ENCODE results near the gene BMERB1. TPM values are rescaled to one million over a fixed set of nuclear protein-coding genes. Genes with fewer than 3 reads are reported as not detected.

The BMERB1 gene
- total RNA-seq, 1 experiment from 2014 or later: 13.6 TPM

DNA sequence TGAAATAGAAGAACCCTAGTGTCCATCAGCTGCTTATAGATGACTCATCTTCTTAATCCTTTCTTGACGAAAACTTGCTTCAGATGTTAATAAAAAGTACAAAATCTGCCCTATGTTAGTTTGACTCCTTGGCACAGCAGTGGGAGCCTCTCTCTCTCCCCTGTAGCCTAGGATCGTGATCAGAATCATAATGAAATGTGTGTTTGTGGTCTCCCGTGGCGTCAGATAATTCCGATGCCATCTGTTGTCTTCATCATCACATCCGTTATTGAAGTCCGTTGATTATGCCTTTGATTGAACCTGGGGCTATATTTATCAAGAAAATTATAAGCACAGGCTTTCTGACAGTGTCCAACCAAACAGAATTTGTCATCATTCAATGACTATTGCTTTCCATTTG, 102.5 kb downstream of the BMERB1 start (continued):
- TF ChIP-seq, protein P1, sequence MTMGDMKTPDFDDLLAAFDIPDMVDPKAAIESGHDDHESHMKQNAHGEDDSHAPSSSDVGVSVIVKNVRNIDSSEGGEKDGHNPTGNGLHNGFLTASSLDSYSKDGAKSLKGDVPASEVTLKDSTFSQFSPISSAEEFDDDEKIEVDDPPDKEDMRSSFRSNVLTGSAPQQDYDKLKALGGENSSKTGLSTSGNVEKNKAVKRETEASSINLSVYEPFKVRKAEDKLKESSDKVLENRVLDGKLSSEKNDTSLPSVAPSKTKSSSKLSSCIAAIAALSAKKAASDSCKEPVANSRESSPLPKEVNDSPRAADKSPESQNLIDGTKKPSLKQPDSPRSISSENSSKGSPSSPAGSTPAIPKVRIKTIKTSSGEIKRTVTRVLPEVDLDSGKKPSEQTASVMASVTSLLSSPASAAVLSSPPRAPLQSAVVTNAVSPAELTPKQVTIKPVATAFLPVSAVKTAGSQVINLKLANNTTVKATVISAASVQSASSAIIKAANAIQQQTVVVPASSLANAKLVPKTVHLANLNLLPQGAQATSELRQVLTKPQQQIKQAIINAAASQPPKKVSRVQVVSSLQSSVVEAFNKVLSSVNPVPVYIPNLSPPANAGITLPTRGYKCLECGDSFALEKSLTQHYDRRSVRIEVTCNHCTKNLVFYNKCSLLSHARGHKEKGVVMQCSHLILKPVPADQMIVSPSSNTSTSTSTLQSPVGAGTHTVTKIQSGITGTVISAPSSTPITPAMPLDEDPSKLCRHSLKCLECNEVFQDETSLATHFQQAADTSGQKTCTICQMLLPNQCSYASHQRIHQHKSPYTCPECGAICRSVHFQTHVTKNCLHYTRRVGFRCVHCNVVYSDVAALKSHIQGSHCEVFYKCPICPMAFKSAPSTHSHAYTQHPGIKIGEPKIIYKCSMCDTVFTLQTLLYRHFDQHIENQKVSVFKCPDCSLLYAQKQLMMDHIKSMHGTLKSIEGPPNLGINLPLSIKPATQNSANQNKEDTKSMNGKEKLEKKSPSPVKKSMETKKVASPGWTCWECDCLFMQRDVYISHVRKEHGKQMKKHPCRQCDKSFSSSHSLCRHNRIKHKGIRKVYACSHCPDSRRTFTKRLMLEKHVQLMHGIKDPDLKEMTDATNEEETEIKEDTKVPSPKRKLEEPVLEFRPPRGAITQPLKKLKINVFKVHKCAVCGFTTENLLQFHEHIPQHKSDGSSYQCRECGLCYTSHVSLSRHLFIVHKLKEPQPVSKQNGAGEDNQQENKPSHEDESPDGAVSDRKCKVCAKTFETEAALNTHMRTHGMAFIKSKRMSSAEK (CRISPR knock-in tag; IDR thresholded peaks at IDR 0.05; ENCODE audit: borderline replicate concordance): no peak

DNA sequence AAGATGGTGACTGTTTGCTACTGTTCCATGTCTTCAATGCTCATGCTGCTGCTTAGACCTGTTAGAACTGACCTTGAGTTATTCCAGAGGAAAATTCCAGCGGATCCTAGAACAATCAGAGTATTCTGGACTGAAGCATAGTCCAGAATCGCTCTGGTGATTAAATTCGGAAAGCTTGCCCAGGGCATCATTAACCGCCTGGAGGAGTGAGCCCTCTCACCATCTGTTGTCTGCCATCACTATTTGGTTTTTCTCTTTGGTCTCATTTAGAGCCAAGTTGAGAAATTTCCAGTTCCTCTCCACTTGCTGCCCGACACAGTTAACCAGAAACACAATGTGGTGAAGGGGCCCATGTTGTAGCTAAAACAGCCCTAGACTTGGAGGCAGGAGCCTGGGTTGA, 104.1 kb downstream of the BMERB1 start:
- CTCF ChIA-PET: interaction anchor here (1.8 to 2.1 kb wide), 2 partner anchors 10 to 12 kb away, joined by 7 to 19 read pairs; no protein-coding TSS in a partner anchor
- Mint-ChIP-seq H3K36me3 (peaks cover 12% of the 10 kb centered on the region), H3K4me1 (peaks cover 22% of the 10 kb centered on the region), H3K27me3 (ENCODE audit: low read depth) (no peaks in the 10 kb centered on the region; the same call in 1 of the 2 replicates), H3K4me3 (no peak overlapping the region), H3K9me3 (peaks cover 14% of the 10 kb centered on the region), H3K27ac (no peak overlapping the region; the same call in 1 of the 2 replicates)
- POLR2A ChIA-PET: no interaction called here
- DNase-seq (ENCODE audit: low spot score): no peak
- no peak for ATAC-seq
- TF ChIP-seq RELA (CRISPR knock-in tag; IDR thresholded peaks at IDR 0.05; ENCODE audit: borderline replicate concordance) (no peak), MYBL2 (CRISPR knock-in tag; IDR thresholded peaks at IDR 0.05) (no peak)
- TF ChIP-seq, protein P2, sequence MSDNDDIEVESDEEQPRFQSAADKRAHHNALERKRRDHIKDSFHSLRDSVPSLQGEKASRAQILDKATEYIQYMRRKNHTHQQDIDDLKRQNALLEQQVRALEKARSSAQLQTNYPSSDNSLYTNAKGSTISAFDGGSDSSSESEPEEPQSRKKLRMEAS (CRISPR knock-in tag; IDR thresholded peaks at IDR 0.05): no peak

DNA sequence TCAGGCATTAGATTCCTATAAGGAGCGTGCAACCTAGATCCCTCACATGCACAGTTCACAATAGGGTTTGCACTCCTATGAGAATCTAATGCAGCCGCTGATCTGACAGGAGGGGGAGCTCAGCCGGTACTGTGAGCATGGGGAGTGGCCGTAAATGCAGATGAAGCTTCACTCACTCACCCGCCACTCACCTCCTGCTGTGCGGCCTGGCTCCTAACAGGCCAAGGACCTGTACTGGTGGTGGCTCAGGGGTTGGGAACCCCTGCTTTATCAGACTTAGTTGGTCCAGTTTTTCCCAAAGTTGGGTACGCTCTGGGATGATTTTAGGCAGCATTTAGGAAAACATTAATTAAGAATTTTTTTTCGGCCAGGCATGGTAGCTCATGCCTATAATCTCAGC, 104.8 kb downstream of the BMERB1 start:
- Mint-ChIP-seq H3K4me1 (peaks cover 22% of the 10 kb centered on the region), H3K9me3 (peaks cover 20% of the 10 kb centered on the region), H3K27me3 (ENCODE audit: low read depth) (no peaks in the 10 kb centered on the region), H3K4me3 (no peak overlapping the region), H3K27ac (no peak overlapping the region), H3K36me3 (peaks cover 17% of the 10 kb centered on the region)
- DNase-seq (ENCODE audit: low spot score): peak; percentile 81
- ChIA-PET CTCF (interaction anchor here (0.6 to 2.1 kb wide), 3 partner anchors 9 to 28 kb away, joined by 3 to 19 read pairs (median 7); no protein-coding TSS in a partner anchor), POLR2A (no interaction called here)
- TF ChIP-seq, protein P2 (CRISPR knock-in tag; IDR thresholded peaks at IDR 0.05): no peak
- TF ChIP-seq SMAD4 (CRISPR knock-in tag; IDR thresholded peaks at IDR 0.05): no peak
- TF ChIP-seq, protein P3, sequence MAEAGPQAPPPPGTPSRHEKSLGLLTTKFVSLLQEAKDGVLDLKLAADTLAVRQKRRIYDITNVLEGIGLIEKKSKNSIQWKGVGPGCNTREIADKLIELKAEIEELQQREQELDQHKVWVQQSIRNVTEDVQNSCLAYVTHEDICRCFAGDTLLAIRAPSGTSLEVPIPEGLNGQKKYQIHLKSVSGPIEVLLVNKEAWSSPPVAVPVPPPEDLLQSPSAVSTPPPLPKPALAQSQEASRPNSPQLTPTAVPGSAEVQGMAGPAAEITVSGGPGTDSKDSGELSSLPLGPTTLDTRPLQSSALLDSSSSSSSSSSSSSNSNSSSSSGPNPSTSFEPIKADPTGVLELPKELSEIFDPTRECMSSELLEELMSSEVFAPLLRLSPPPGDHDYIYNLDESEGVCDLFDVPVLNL (CRISPR knock-in tag; IDR thresholded peaks at IDR 0.05; ENCODE audit: borderline replicate concordance, low read depth): no peak
- TF ChIP-seq JUN (CRISPR knock-in tag; IDR thresholded peaks at IDR 0.05): no peak
- no peak for TF ChIP-seq SOX15 (CRISPR knock-in tag; IDR thresholded peaks at IDR 0.05)
- no peak for TF ChIP-seq CREM (CRISPR knock-in tag; IDR thresholded peaks at IDR 0.05)
- no peak for TF ChIP-seq ZNF396 (CRISPR knock-in tag; IDR thresholded peaks at IDR 0.05; ENCODE audit: borderline replicate concordance)
- no peak for TF ChIP-seq PRRX2 (CRISPR knock-in tag; IDR thresholded peaks at IDR 0.05)
- TF ChIP-seq, protein P4, sequence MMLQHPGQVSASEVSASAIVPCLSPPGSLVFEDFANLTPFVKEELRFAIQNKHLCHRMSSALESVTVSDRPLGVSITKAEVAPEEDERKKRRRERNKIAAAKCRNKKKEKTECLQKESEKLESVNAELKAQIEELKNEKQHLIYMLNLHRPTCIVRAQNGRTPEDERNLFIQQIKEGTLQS (CRISPR knock-in tag; conservative IDR thresholded peaks at IDR 0.05): no peak
- peak; percentile 56 for ATAC-seq

DNA sequence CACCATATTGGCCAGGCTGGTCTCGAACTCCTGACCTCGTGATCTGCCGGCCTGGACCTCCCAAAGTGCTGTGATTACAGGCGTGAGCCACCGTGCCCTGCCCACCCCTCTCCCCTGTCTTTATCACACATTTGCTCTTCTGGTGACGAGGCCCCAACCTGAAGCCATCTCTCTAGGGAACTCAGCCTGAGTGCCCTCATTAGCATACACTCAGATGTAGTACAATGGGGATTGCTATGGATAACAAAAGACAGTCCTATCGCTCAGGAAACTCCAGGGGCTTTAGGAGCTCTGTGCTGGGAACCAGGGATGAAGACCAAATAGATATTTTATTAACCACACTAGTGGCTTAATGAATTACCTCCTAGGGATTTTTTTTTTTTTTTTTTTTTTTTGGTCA, 107.9 kb downstream of the BMERB1 start:
- Mint-ChIP-seq H3K4me3 (no peak overlapping the region), H3K27ac (peak overlapping the region; percentile 54), H3K9me3 (peaks cover 25% of the 10 kb centered on the region), H3K27me3 (ENCODE audit: low read depth) (no peaks in the 10 kb centered on the region), H3K4me1 (peaks cover 22% of the 10 kb centered on the region), H3K36me3 (peaks cover 17% of the 10 kb centered on the region)
- POLR2A ChIA-PET: interaction anchor here (0.7 kb wide), 1 partner anchor 19 kb away, joined by 4 read pairs; no protein-coding TSS in a partner anchor
- CTCF ChIA-PET: interaction anchor here (0.6 to 2.4 kb wide), 6 partner anchors 9 to 388 kb away, joined by 3 to 21 read pairs (median 4); partner anchors contain the start of gene NDE1
- ATAC-seq: peak; percentile 90
- peak; percentile 29 for DNase-seq (ENCODE audit: low spot score)
- TF ChIP-seq, protein P5, sequence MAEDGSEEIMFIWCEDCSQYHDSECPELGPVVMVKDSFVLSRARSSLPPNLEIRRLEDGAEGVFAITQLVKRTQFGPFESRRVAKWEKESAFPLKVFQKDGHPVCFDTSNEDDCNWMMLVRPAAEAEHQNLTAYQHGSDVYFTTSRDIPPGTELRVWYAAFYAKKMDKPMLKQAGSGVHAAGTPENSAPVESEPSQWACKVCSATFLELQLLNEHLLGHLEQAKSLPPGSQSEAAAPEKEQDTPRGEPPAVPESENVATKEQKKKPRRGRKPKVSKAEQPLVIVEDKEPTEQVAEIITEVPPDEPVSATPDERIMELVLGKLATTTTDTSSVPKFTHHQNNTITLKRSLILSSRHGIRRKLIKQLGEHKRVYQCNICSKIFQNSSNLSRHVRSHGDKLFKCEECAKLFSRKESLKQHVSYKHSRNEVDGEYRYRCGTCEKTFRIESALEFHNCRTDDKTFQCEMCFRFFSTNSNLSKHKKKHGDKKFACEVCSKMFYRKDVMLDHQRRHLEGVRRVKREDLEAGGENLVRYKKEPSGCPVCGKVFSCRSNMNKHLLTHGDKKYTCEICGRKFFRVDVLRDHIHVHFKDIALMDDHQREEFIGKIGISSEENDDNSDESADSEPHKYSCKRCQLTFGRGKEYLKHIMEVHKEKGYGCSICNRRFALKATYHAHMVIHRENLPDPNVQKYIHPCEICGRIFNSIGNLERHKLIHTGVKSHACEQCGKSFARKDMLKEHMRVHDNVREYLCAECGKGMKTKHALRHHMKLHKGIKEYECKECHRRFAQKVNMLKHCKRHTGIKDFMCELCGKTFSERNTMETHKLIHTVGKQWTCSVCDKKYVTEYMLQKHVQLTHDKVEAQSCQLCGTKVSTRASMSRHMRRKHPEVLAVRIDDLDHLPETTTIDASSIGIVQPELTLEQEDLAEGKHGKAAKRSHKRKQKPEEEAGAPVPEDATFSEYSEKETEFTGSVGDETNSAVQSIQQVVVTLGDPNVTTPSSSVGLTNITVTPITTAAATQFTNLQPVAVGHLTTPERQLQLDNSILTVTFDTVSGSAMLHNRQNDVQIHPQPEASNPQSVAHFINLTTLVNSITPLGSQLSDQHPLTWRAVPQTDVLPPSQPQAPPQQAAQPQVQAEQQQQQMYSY (CRISPR knock-in tag; IDR thresholded peaks at IDR 0.05): no peak
- TF ChIP-seq ZNF671 (CRISPR knock-in tag; IDR thresholded peaks at IDR 0.05): no peak
- TF ChIP-seq, protein P6, sequence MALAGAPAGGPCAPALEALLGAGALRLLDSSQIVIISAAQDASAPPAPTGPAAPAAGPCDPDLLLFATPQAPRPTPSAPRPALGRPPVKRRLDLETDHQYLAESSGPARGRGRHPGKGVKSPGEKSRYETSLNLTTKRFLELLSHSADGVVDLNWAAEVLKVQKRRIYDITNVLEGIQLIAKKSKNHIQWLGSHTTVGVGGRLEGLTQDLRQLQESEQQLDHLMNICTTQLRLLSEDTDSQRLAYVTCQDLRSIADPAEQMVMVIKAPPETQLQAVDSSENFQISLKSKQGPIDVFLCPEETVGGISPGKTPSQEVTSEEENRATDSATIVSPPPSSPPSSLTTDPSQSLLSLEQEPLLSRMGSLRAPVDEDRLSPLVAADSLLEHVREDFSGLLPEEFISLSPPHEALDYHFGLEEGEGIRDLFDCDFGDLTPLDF (CRISPR knock-in tag; IDR thresholded peaks at IDR 0.05): no peak
- TF ChIP-seq, protein P7, sequence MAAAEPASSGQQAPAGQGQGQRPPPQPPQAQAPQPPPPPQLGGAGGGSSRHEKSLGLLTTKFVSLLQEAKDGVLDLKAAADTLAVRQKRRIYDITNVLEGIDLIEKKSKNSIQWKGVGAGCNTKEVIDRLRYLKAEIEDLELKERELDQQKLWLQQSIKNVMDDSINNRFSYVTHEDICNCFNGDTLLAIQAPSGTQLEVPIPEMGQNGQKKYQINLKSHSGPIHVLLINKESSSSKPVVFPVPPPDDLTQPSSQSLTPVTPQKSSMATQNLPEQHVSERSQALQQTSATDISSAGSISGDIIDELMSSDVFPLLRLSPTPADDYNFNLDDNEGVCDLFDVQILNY (CRISPR knock-in tag; IDR thresholded peaks at IDR 0.05): no peak
- TF ChIP-seq ZNF396 (CRISPR knock-in tag; IDR thresholded peaks at IDR 0.05; ENCODE audit: borderline replicate concordance): no peak
- TF ChIP-seq NFE2L1 (CRISPR knock-in tag; IDR thresholded peaks at IDR 0.05): no peak
